ENCODE data around the gene LRFN2.

LRFN2 gene

GRCh38 chr6:40395066-40395697 is 192.0 kb downstream of the LRFN2 start:
- DNase-seq, result no peak

- DNase-seq, result no peak
These were observed 192.8 kb downstream of the LRFN2 start for GRCh38 chr6:40394381-40394780.

GRCh38 chr6:40393641-40394040 is 193.5 kb downstream of the LRFN2 start:
- DNase-seq, result no peak

- DNase-seq, result no peak
These were observed 194.6 kb downstream of the LRFN2 start for GRCh38 chr6:40392589-40392988.

GRCh38 chr6:40391851-40392517 is 195.2 kb downstream of the LRFN2 start:
- DNase-seq, result no peak

- no peak for DNase-seq
These were observed 196.1 kb downstream of the LRFN2 start for GRCh38 chr6:40391086-40391485.

GRCh38 chr6:40390144-40390800 is 196.9 kb downstream of the LRFN2 start:
- no peak for DNase-seq

- no peak for DNase-seq
These were observed 197.9 kb downstream of the LRFN2 start for GRCh38 chr6:40389254-40389653.

- no peak for DNase-seq
These were observed 199.3 kb downstream of the LRFN2 start for GRCh38 chr6:40387871-40388264.

- no peak for DNase-seq
These were observed 199.9 kb downstream of the LRFN2 start for GRCh38 chr6:40387127-40387870.

GRCh38 chr6:40386200-40386599 is 201.0 kb downstream of the LRFN2 start:
- no peak for DNase-seq

- DNase-seq, result no peak
These were observed 203.6 kb downstream of the LRFN2 start for GRCh38 chr6:40383348-40384115.

- no peak for DNase-seq
These were observed 206.9 kb downstream of the LRFN2 start for GRCh38 chr6:40380271-40380670.

GRCh38 chr6:40379811-40380210 is 207.4 kb downstream of the LRFN2 start:
- no peak for DNase-seq

- DNase-seq, result no peak
These were observed 208.5 kb downstream of the LRFN2 start for GRCh38 chr6:40378725-40379074.

GRCh38 chr6:40378071-40378724 is 209.0 kb downstream of the LRFN2 start:
- DNase-seq, result no peak

GRCh38 chr6:40377173-40377806 is 209.9 kb downstream of the LRFN2 start:
- no peak for DNase-seq

GRCh38 chr6:40376113-40376650 is 211.0 kb downstream of the LRFN2 start:
- DNase-seq, result no peak

GRCh38 chr6:40373267-40373666 is 213.9 kb downstream of the LRFN2 start:
- no peak for DNase-seq

GRCh38 chr6:40371621-40372020 is 215.5 kb downstream of the LRFN2 start:
- DNase-seq, result no peak

- DNase-seq, result no peak
These were observed 216.1 kb downstream of the LRFN2 start for GRCh38 chr6:40371095-40371494.
